ENCODE measurements around the gene LARGE1. TPM values are rescaled to one million over a fixed set of nuclear protein-coding genes. Genes with fewer than 3 reads are reported as not detected.
A peak's percentile ranks its signal among the peaks of the same experiment; 100 is the strongest.

LARGE1 gene
- total and polyA plus RNA-seq, 2 of the 8 experiments (the other 6 are each of a cell fraction or from before 2014, with no cell fraction given): 43.7 to 83.0 TPM

DNA sequence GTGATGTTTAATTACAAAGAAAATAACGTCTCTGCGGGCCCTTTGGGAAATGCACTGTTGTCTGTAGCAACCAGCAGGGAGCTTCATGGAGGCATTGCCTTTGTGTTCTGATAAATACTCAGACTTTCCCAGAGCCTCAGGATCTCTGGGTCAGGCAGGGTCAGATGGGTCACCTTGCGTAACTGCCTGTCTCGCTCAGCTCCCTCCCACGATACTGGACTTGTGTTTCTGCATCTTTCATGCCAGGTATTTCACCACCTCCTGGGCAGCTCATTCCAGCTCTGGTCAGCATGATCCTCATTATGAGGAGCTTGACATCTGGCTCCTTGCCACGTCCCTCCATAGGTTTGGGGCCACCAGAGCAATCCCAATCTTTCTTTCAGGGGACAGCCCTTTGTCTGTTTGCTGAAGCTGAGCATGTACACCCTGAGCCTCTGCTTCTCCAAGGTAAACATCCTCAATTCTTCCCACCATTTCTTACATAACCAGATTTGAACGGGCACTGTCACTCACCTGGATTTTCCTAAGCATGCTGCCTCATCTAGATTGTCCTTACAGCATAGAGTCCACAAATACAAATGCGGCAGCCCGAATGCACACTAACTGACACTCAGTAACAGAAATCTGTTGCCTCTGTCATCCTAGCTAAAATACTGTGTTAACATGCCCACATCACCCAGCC lies 162.3 kb downstream of the LARGE1 start:
- DNase-seq (ENCODE audit: low read depth in 1 of 2, low spot score in 2 of 2): no peak
- Histone ChIP-seq H4K20me1 (replicated peaks in 1 of 2; ENCODE audit: control insufficient read depth in 1 of 2, insufficient read depth in 2 of 2, low read length in 2 of 2) (peaks cover 18 to 30% of the 10 kb centered on the region in 2 experiments), H3K79me2 (ENCODE audit: control insufficient read depth in 1 of 2, insufficient read depth in 2 of 2, low read length in 2 of 2) (peaks cover 0 to 88% of the 10 kb centered on the region in 2 experiments; a peak in 3 of 4 replicates), H3K27me3 (replicated peaks in 1 of 4; ENCODE audit: control insufficient read depth in 3 of 4, extremely low read depth in 1 of 4, insufficient read depth in 3 of 4, low read length in 3 of 4) (no peaks in the 10 kb centered on the region), H3K36me3 (ENCODE audit: control insufficient read depth in 2 of 4, insufficient read depth in 4 of 4, low read length in 3 of 4) (peaks cover 0 to 6% (median 1%) of the 10 kb centered on the region in 4 experiments; a peak in 2 of 8 replicates), H3K18ac (ENCODE audit: extremely low read depth, low read length) (no peak overlapping the region), H3K4me2 (ENCODE audit: insufficient read depth in 1 of 2, low read depth in 2 of 2, low read length in 2 of 2) (peak overlapping the region; percentile 12 to 42; a peak in 3 of 4 replicates), H4K8ac (ENCODE audit: extremely low read depth, insufficient read depth, low read length) (no peak overlapping the region), H3K56ac (replicated peaks; ENCODE audit: insufficient read length, low read depth, low read length) (no peak overlapping the region), H3K23me2 (ENCODE audit: low read depth, low read length) (no peaks in the 10 kb centered on the region; the same call in 1 of the 2 replicates), H2BK5ac (ENCODE audit: low read depth, low read length) (0 out of 2 replicates have a peak overlapping the region, but pooled peaks have one; percentile 21), H3K9ac (replicated peaks in 1 of 4; ENCODE audit: extremely low read depth in 1 of 4, low read depth in 3 of 4, low read length in 3 of 4) (no peak overlapping the region), H3K23ac (ENCODE audit: insufficient read length) (no peak overlapping the region), H3K9me3 (ENCODE audit: insufficient read depth in 2 of 2, low read depth in 1 of 2, low read length in 1 of 2) (no peaks in the 10 kb centered on the region; a peak in 1 of 4 replicates), H2BK12ac (ENCODE audit: low read depth, low read length) (no peak overlapping the region), H3K27ac (ENCODE audit: low read depth, low read length) (0 out of 2 replicates have a peak overlapping the region, but pooled peaks have one; percentile 3), H2AFZ (ENCODE audit: low read length) (no peak overlapping the region), H3K4me3 (ENCODE audit: extremely low read depth in 1 of 4, insufficient read depth in 2 of 4, low read depth in 3 of 4, low read length in 4 of 4) (0 out of 8 replicates have a peak overlapping the region, but pooled peaks of 2 of the 4 experiments have one; percentile 0 to 8), H2AK5ac (ENCODE audit: low read depth, low read length) (no peak overlapping the region), H3K79me1 (ENCODE audit: low read depth, low read length) (peaks cover 4% of the 10 kb centered on the region), H2BK120ac (replicated peaks; ENCODE audit: low read depth, low read length) (no peak overlapping the region), H4K91ac (replicated peaks; ENCODE audit: insufficient read length, low read length) (no peak overlapping the region), H3K4me1 (replicated peaks in 1 of 4; ENCODE audit: control insufficient read depth in 3 of 4, insufficient read depth in 4 of 4, low read length in 3 of 4) (peaks cover 7 to 21% (median 12%) of the 10 kb centered on the region in 4 experiments; a peak in 6 of 7 replicates), H2BK20ac (ENCODE audit: low read length) (no peak overlapping the region), H3K14ac (ENCODE audit: insufficient read length) (no peak overlapping the region), H4K5ac (ENCODE audit: insufficient read length, low read depth, low read length) (no peak overlapping the region), H3K4ac (replicated peaks; ENCODE audit: insufficient read length, low read depth, low read length) (no peak overlapping the region), H2BK15ac (ENCODE audit: low read length) (no peak overlapping the region)
- WGBS, 2 experiments (ENCODE audit: extremely low coverage in 1 of 2, insufficient coverage in 1 of 2, insufficient read length in 1 of 2, insufficient replicate concordance in 2 of 2, low coverage in 1 of 2, low lambda C conversion rate in 2 of 2, missing lambda C conversion rate in 1 of 2): 69% methylated on average over 9 of the region's 9 CpGs; no CpG with 5 or more reads in 1 of the 2 experiments
- CTCF ChIA-PET (ENCODE audit: partially characterized antibody): interaction anchor here (0.9 to 1.2 kb wide), 3 partner anchors 9 to 165 kb away, joined by 3 read pairs; no protein-coding TSS in a partner anchor
- POLR2A ChIA-PET (ENCODE audit: partially characterized antibody): interaction anchor here (0.6 to 1.4 kb wide), 2 partner anchors 21 to 566 kb away, joined by 3 read pairs; no protein-coding TSS in a partner anchor
- no peak for FAIRE-seq
- TF ChIP-seq EZH2 (IDR thresholded peaks at IDR 0.05; ENCODE audit: low read depth, low read length, severe bottlenecking): no peak
